ENCODE results near the gene FGF8. TPM values are rescaled to one million over a fixed set of nuclear protein-coding genes. Genes with fewer than 3 reads are reported as not detected.

FGF8 gene
- total RNA-seq, 4 donors from 2014 or later: not detected

DNA sequence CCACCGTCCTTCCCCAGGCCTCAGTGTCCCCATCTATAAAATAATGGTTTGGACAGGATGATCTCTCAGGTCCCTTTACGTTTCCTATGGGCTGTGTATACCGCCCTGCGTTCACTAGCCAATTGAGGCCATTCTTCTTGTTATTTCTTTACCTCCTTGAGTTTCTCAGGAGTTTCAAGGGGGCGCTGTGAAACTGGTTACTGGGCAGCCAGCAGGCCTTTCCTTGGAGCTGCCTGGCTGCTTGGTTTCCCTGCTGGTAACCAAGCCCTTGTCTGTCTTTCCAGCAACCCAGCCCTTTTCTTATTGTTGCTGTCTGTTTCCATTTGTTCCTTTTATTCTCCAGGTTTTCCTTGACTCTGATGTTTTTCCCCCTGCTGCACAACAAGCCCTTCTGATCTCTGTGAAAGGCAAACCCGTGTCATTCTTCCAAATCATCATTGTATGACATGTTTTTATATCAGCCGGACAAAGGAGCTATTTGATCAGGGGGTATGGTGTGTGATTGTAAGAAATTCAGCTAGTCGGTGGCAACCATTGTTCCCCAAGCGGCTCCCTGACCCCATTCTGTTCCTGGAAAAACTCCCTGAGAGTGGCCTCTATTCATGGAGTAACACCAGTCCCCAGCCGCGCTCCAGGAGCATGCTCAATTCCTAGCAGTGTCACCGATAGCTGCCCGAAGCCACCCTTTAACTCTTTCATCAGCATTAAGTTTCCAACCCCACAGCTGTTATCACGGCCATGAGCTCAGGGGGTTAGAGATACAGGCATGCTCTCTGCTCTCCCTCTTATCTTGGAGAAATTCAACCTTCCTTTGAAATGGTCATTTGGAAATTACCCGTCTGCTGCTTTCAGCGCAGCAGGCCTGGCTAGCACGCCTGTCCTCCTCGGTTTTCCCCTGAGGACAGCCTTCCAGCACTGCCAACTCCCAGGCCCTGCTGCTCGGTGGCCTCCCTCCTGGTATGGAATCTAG is 26.6 kb downstream of the FGF8 start:
- intact Hi-C loops (cut with DNase I; ENCODE audit: low total_unique reads): no loop called here
- no peak overlapping the region for H3K4me3 ChIP-seq (ENCODE audit: low read depth, poor library complexity, severe bottlenecking)
- WGBS, 2 donors: 73 to 78% methylated on average over 19 of the region's 19 CpGs
- TF ChIP-seq, protein P1, sequence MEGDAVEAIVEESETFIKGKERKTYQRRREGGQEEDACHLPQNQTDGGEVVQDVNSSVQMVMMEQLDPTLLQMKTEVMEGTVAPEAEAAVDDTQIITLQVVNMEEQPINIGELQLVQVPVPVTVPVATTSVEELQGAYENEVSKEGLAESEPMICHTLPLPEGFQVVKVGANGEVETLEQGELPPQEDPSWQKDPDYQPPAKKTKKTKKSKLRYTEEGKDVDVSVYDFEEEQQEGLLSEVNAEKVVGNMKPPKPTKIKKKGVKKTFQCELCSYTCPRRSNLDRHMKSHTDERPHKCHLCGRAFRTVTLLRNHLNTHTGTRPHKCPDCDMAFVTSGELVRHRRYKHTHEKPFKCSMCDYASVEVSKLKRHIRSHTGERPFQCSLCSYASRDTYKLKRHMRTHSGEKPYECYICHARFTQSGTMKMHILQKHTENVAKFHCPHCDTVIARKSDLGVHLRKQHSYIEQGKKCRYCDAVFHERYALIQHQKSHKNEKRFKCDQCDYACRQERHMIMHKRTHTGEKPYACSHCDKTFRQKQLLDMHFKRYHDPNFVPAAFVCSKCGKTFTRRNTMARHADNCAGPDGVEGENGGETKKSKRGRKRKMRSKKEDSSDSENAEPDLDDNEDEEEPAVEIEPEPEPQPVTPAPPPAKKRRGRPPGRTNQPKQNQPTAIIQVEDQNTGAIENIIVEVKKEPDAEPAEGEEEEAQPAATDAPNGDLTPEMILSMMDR (IDR thresholded peaks at IDR 0.05): no peak
- TF ChIP-seq POLR2A (IDR thresholded peaks at IDR 0.05): no peak
- DNase-seq (ENCODE audit: low spot score in 2 of 2): no peak

DNA sequence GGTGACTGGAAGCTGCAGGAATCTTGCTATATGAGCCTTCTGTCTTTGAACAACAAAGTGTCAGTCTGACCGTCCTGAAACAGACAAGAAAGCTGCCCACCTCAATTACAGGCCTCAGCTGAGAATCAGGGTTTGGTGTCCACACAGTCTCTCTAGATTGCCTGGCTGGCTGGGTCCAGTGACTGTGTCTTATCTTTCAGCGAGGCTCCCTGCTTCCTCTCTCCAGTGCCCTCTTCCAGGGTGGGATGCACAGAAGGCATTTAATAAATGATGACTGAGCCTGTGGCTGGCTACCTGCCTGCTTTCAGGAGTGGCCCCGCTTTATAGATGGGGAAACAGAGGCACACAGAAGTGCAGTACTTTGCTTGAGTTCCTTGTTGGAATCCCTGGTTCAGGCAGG is 27.4 kb downstream of the FGF8 start:
- intact Hi-C loops (cut with DNase I; ENCODE audit: low total_unique reads): no loop called here
- TF ChIP-seq, protein P1 (IDR thresholded peaks at IDR 0.05): no peak
- TF ChIP-seq POLR2A (IDR thresholded peaks at IDR 0.05): no peak
- DNase-seq (ENCODE audit: low spot score in 2 of 2): no peak
- WGBS, 2 donors: 74 to 84% methylated on average over 3 of the region's 3 CpGs
- H3K4me3 ChIP-seq (ENCODE audit: low read depth, poor library complexity, severe bottlenecking): no peak overlapping the region

DNA sequence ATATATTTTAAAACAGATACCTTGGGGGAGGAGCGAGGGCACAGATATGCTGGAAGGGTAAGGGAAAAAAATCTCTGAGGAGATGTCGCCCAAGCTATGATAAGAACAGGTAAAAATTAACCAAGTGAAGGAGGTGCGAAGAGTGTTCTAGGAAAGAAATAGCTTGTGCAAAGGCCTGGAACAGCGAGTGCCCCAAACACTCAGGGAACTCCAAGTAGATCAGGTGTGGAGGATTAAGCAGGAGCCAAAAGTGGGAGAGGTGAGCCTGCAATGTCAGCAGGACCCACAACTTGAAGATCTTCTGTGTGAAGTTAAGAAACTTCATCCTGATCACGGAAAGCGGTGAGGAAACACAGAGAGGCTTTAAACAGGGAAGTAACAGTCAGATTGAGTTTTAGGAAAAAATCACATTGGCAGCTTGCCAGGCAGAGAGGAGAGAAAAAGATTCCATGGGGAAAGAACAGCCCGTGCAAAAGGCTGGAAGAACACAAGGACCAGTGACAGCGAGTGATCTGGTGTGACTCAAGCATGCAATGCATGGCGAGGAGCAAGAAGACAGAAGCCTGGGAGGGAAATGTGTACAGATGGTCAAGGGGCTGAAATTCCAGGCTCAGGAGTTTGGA is 30.7 kb downstream of the FGF8 start:
- WGBS, 2 donors: 73% methylated on average over 9 of the region's 9 CpGs
- DNase-seq (ENCODE audit: low spot score in 2 of 2): peak in 1 of 2 donors; percentile 32
- H3K4me3 ChIP-seq (ENCODE audit: low read depth, poor library complexity, severe bottlenecking): no peak overlapping the region
- TF ChIP-seq, protein P1 (IDR thresholded peaks at IDR 0.05): no peak
- TF ChIP-seq POLR2A (IDR thresholded peaks at IDR 0.05): no peak
- intact Hi-C loops (cut with DNase I; ENCODE audit: low total_unique reads): no loop called here

DNA sequence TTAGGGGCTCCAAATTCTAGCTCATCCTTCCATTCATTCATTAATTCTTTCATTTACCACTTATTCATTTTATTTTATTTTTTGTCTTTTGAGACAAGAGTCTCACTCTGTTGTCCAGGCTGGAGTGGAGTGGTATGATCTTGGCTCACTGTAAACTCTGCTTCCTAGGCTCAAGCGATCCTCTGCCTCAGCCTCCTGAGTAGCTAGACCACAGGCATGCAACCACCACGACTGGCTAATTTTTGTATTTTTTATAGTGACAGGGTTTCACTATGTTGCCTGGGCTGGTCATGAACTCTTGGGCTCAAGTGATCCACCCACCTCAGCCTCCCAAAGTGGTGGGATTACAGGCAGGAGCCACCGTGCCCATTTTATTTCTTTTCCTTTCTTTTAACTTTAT is 31.6 kb downstream of the FGF8 start:
- intact Hi-C loops (cut with DNase I; ENCODE audit: low total_unique reads): no loop called here
- no peak overlapping the region for H3K4me3 ChIP-seq (ENCODE audit: low read depth, poor library complexity, severe bottlenecking)
- 74 to 81% methylated on average over 3 of the region's 3 CpGs for WGBS, 2 donors
- peak in 1 of 2 donors; percentile 26 for DNase-seq (ENCODE audit: low spot score in 2 of 2)
- TF ChIP-seq, protein P1 (IDR thresholded peaks at IDR 0.05): no peak
- TF ChIP-seq POLR2A (IDR thresholded peaks at IDR 0.05): no peak

DNA sequence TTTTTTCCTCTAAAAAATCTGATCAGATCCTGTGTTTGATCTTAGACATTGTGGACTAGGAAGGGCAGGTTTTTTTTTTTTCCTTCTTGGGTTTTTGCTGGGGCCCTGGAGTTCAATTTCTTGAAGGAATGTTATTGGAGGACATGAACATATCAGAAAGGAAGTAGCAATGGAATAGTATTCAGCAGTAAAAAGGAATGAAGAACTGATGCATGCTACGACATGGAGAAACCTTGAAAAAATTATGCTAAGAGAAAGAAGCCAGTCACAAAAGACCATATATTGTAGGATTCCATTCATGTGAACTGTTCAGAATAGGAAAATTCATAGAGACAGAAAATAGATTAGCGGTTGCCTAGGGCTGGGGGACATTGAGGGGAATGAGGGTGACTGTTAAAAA is 34.0 kb downstream of the FGF8 start:
- intact Hi-C loops (cut with DNase I; ENCODE audit: low total_unique reads): no loop called here
- TF ChIP-seq POLR2A (IDR thresholded peaks at IDR 0.05): no peak
- TF ChIP-seq, protein P1 (IDR thresholded peaks at IDR 0.05): no peak
- 46 to 49% methylated on average over 2 of the region's 2 CpGs for WGBS, 2 donors
- no peak for DNase-seq (ENCODE audit: low spot score in 2 of 2)
- no peak overlapping the region for H3K4me3 ChIP-seq (ENCODE audit: low read depth, poor library complexity, severe bottlenecking)
